NCI-H2029 treated with DMSO at 0.1 percent for 48 hours (cell line): Measurements from ENCODE around the gene OLFM1.

Source experiments
- DNase-seq: peaks from one replicate; lab custom pipeline; 2025; lab: John Stamatoyannopoulos, UW

OLFM1 gene

DNA sequence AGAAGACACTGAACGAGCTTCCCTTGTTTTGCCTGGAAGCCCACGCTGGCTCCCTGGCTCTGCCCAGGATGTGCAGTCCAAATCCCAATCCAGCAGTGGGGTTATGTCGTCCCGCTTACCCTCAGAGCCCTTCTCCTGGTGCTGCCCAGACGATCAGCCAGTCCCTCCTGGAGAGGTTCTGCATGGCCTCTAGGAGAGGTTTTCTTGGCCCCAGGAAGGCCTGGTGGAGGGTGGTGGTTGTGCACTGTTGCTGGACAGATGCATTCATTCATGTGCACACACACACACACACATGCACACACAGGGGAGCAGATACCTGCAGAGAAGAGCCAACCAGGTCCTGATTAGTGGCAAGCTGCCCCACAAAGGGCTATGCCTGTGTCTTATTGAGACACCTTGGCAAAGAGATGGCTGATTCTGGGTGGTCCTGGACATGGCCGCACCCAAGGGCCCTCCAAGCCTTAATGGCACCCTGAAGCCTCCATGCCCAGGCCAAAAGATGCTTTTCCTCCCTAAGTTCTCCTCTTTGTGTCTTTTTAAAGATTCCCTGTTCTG, 10.5 kb upstream of the OLFM1 start:
- no peak for DNase-seq

DNA sequence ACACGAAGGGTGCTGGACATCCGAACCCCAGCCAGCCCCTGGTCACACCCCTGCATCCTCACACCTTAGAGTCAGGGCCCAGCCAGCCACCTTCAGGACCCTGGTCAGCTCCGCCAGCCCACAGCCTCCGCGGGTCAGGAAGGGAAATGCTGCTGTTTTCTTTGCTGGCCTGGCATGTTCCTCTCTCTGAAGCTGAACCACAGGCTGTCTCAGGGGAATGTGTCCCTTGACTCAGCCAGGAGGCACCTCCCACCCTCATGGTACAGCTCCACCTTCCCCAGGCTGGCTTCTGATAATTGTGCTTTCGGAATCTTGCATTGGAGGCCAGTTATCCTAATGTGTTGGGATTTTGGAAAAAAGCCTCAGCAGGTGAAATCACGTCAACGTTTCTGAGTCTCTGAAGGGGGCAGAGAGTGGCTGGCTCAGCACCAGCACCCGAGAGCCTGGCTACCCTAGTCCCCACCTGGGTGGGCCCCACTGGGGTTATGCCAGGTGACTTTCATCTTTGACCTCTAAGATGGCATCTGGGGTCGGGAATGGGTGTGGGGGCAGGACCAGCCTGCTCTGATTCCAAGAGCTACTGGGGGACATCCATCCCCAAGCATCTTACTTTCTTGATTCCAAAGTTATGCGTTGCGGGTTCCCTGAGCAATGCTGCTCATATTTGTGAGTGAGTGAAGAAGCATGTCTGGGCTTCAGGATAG, 9.8 kb upstream of the OLFM1 start:
- DNase-seq, result no peak

DNA sequence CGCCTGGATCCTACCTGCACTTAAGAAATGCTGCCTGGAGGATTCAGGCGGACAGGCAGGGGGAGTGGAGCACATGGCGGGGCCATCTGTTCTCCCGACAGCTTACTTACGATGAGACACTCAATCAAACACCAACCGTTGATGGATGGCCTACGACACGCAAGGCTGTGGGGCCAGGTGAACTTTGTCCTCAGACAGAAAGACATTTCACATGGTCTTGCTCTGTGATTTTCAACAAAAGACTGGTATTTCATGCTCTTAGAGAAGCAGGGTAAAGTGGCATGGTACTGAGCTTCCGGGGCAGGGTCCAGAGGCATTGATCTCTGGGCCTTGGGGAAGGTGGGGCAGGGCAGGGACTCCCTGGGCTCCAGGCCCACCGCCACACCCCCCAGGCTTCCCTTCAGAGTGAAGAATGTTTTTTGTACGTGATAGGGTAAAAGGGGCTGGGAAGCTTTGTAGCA, 9.1 kb upstream of the OLFM1 start:
- DNase-seq, result no peak

DNA sequence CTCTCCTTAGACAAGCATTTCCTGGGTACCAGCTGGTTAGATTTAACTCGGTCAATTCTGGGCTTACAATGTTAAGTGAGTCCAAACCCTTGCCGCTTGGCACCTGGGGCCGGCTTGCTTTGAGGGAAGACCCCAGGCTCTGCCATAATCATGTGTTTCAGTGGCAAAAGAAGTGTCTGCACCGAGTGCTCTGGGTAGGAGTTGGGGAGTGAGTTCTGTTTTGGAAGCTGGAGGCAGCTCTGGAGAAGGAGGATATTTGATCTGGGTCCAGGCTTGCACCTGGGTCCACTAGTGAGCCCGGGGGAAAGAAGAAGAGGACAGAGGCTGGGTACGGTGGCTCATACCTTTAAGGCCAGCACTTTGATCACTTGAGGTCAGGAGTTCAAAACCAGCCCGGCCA, 8.4 kb upstream of the OLFM1 start:
- DNase-seq, result no peak

DNA sequence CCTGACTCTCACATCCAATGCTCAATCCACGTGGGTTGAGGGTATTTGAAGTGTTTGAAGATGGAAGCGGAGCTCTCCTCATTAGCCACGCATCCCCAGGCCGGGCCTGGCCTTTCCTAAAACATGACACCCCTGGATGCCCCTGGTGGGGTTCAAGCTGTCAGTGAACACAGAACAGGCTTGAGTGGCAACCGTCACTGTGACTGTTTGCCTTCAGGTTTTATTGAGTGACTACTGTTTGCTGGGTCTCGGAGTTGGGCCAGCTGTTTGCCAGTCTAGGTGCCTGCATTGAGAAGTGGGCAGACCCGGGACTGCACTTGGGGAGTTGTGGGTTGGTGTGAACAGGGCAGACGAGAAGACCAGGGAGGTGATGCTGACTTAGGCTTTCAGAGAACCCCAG, 7.8 kb upstream of the OLFM1 start:
- DNase-seq, result no peak

DNA sequence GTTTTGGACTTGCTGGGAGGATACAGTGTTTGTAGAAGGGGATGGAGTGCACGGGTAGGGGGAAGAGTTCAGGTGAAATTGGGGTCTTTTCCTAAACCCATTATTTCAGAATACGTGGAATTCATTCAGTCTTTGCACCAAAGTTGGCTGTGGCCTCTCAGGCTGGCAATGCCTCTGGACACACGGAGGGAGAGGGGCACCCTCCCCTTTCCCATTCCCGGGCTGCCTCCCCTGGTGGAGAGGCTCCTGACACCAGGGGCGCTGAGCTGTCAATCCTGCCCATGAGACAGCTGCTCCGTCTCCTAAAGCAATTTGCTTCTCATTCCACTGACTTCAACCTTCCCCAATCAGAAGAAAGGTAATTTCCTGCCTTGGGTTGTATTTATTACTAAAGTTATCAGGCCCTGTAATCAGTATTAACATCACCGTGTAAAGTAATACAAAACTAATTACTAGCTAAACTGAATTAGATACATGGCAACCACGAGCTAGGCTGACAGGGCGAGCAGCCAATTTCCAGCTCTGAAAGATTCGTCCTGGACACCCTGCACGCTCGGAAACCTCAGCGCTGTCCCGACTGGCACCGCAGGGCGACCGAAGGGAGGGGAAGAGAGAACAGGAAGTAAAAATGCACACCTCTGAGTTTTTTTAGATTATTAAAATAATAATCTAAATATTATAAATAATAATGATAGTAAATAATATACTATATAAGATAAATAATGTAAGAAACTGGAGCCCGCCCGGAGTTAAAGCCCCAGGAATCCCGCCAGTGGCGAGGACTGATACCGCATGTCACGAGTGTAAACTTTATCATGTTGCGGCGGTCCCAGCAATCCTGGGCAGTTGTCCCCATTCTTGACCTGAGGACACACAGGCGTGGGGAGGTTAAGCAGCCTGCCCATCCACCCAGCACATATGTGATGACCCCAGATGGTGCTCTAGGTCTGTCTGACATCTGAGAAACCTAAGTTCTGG, 6.9 kb upstream of the OLFM1 start:
- DNase-seq, result no peak

DNA sequence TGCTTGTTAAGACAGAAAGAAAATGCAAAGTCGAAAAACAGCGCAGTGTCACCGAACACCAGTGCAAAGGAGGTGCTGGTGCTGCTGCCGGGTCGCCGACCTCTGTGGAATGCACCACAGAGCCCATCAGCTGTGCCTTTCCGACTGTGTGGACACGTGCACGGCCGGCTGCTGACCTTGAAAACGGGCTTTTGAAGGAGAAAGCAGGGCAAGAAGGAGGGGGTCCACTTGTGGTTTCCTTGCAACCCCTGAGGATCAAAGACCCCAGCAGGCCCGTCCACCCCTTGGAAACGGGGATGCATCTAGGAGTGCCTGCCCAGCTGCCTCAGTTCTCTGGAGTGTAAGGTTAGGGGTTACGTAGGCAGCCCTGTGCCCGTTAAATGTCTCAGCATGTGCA, 6.2 kb upstream of the OLFM1 start:
- no peak for DNase-seq

DNA sequence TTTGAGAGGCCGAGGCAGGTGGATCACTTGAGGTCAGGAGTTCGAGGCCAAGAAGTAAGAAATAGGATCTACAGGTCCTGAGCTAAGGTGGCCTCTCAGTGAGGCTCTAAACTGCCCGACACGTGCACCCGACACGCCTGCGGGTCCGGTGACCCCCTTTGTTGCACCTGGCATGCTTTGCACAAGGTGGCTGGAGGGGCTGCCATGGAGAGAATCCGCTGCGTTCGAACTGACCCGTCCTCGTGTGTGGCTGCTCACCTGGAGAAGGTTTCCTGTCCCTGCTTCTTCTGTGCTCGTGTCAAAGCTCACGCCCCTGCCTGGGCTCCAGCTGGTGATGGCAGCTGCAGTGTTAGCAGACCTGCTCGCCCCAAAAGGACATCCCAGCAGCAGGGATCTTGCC, 5.7 kb upstream of the OLFM1 start:
- DNase-seq, result no peak

DNA sequence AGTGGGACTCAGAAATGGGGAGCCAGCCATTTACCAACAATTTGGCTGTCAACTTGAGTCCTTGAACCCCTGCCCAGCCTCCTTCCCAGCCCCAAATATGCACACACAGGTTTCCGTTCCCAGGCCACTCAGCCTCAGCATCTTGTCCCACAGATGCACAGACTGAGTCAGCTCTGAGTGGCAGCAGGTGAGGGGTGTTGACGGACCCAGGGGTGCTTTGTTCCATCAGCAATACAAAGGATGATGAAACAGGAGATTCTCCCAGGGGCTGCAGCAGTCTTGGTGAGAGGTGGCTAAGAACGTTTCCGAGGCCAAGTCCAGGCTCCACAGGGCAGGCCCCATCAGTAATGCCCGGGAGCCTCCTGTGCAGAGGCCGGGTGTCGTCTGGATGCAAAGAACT, 4.9 kb upstream of the OLFM1 start:
- DNase-seq, result no peak

DNA sequence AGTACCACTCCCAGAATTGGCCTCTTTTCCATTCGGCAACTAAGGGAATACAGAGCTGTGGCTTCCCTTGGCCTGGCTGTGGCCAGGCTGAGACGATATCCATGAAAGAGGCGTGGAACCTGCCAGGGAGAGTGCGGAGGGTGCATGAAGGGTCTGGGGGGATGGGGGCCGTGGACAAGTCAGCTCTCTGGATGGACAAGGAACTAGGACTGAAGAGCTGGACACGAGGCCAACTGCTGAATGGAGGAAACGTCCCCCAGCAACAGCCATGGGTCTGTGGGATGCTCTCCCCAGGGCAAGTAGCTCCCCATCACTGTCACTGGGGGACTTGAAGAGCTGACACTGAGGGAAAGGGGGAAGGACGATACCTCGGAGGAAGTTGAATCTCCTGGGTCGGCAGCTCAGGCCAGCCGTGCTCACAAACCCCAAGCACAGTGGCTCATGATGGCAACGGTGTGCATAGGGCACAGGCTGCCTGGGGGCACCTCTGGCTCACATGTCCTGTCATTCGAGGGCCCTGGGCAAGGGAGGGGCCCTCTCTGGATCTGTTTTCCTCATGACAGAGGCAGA, 4.1 kb upstream of the OLFM1 start:
- DNase-seq, result no peak

DNA sequence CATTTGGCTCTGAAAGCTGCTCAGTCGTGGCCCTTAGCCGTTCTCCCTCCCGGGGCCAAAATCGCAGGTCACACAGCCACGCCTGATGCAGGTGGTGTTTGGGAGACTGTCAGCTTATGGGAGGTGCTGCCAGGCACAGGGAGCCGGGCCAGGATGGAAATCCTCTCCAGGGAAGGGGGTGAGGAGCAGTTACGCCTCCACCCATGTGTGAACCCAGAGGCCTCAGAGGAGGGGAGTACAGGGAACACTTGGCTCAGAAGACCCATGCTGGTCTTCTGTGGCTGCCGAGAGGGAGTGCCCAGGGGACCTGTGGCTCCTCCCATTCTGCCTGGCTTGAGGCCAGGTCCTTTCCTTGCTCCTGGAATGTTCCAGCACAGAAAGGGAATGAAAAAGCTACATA, 3.6 kb upstream of the OLFM1 start:
- DNase-seq, result no peak

DNA sequence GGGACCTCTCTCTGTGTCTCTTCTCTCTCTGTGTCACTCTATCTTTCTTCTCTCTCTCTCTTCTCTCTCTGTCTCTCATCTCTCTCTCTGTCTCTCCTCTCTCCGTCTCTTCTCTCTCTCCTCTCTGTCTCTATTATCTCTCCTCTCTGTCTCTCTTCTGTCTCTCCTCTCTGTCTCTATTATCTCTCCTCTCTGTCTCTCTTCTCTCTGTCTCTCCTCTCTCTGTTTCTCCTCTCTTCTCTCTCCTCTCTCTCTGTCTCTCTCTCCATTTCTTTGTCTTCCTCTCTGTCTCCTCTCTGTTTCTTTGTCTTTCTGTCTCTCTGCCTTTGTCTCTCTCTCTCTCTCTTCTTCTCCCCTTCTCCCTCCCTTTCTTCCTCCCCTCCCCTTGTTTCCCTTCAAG, 3.2 kb upstream of the OLFM1 start:
- DNase-seq, result no peak

DNA sequence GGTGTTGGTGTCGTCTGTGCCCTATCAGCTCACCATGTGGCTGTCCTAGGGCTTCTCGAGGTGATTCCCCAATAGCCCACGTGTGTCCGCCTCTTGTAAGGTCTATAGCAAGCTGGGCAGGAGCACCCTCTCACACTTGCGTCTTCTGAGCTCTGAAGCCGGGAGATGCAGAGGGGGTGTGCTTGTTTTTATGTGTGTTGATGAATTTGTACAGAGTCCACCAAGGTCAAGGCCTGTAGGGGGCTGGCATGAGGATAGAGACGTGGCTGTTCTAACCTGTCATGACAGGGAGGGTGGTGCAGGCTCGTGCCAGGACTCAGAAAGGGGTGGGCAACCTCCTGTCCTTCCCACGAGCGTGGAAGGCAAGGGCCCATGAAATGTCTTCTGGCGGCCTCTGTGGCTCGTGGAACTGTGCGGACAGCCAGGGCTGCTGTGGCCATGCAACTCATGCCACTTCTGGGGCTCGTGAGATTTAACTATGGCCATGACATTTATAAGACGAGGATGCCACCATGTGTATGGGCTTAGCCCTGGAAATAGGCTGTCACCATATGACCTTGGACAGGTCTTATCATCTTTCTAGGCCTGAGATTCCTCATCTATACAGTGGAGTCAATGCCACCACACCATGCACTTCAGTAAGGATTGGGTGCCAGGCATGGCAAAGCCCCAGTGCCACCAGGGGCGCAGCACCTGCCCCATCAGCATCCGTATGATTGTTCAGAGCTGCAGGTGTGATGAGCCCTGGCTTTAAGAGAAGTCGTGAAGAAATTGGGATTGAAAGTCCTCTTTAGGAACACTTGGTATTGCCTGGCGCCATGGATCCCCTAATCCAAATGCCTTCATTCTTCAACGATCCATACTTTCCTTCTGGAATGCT, 2.3 kb upstream of the OLFM1 start:
- DNase-seq, result no peak

DNA sequence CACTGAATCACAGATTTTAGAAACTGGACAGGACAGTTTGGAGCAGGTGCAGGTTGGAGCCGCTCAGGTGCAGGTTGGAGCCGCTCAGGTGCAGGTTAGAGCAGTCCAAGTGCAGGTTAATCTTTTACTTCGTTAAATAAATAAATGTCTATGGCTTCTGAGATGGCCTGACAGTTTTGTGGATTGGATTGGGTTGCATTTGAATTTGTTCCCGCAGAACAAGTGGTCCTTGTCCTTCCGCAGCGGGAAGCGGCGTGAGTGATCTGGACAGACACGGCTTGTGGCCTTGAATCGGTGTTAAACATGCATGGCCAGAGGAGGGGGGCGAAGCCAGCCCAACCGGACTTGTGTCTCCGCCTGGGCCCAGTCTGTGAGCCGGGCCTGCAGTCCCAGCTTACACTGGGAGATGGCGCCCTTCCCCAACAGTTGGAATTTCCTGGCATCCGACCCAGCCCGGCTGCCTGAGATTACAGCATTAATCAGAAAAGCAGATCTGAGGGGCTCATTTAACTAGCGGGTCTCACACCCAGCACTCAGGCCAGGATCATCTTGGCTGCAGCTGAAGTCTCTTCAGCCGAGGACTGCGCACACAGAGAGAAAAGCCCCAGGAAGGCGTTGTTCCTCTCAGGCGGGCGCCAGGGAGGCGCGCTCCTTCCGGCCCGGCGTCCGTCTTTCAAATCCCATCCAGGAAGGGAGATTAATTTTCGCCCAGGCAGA, 1.5 kb upstream of the OLFM1 start:
- DNase-seq, result peak; percentile 37

DNA sequence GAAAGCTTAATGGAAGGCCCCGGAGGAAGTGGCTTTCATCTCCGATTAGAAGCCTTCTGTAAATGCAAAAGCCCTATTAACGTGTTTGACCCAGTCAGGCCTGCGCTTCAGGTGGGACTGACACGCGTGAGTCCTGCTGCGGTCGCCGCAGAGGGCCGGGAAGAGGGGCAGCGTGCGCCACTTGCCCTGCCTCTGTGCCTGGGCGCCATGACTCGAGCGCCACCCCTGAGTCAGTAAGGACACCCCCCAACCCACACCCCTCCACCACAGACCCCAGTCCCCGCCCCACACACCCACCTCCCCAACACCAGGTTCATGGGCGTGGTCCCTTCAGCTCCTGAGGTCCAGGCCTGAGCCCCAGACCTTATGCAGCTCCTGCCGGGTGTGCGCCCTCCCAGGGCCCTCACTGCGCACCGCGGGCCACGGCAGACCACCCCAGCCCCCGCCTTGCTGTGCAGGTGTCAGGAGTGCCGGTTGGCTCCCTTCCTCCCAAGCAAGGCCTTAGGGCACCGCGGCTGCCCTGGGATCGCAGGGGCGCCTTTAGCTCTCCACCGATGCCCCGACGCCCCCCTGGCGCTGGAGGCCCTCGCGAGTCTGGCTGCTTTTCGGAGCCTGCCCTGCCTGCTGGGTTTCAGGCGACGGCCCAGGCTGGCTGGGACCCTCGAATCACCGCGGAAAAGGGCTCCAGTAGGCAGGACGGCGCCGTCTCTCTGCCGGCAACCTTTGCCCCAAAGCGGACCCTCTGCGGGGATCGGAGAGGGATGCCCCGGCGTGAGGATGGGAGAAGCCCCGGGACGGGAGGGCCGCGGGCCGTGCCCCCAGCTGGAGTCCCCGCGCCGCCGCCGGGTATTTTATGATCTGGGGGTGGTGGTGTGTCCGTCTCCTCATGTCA, 625 bp upstream of the OLFM1 start:
- DNase-seq, result no peak

DNA sequence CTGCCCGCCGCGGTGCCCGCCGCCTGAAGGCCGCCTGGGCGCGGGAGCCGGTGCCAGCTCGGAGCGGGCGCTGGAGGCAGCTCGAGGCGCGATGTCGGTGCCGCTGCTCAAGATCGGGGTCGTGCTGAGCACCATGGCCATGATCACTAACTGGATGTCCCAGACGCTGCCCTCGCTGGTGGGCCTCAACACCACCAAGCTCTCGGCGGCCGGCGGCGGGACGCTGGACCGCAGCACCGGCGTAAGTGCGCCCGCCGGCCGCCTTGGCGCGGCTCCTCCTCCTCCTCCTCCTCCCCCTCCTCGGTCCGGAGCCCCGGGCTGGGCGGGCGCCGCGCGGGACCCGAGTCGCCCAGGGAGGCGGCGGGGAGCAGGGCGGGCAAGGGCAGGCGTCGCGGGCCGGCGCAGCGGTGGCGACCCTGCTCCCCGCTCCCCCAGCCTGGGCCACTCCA, 455 bp downstream of the OLFM1 start:
- no peak for DNase-seq

DNA sequence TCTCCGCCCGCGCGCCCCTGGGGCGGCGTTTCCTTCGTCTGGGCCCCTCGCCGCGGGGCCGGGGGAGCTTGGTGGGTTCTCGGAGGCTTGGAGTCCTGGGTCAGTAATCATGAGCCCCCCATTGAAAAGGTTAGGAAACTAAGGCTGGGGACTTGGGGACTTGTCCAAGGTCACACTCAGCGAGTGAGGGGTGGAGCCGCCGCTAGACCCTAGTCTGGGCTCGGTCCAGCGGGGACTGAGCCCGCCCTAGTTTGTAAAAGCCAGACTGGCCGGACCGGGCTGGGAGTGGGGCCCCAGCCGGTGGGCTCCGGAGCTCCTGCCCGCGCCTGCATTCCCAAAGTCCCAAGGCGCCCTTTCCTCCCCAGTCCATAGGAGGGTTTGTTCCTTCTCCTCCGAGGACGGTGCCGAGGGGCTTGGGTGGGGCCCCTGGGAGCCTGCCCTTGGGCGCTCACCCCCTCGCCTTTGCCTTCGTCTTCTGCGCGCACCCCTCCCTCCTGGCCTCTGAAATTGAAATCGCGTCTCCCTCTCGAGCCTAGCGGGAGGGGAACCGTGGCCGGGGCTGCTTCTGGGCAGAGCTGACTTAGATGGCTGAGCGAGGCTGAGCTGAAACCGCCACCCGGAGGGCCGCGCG, 995 bp downstream of the OLFM1 start:
- DNase-seq, result no peak

DNA sequence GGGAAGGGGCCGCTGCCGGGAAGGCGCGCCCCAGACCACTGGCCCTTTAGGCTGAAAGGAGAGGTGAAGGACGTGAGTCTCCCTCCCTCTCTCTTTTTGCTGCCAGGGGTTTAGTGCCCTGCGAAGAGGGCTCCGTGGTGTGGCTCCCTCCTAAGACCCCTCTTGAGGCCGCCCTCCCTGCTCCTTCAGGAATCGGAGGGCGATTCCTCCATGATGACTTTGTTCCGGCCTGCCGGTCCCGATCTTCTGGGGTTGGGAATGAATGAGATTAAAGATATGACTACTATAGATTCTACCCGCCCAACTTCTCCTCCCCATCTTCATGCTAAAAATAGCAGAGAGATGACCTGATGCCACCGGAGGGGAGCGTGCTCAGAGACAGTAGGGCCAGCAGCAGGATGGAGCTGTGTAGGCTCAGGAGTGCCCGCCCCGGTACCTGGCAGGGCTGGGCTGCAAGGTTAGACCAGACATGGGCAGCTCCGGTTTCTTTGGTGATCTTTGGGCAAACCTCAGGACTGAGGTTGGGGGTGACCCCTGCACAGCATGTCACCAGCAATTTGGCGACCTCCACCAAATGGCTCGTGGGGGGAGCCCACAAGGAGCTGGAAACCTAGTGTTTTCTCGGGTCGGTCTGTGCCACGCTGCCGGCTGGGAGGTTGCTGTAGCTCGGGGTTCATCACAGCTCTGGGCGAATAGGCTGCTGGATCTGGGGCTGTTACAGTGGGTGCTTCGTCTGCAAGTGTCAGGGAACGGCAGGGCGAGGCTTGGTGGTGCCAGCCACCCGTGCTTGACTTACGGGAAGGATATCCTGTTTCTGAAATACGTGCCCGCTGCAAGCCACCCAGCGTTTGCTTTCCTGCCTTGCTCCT, 1.7 kb downstream of the OLFM1 start:
- no peak for DNase-seq
